ENCODE measurements around the gene CYP20A1. TPM values are rescaled to one million over a fixed set of nuclear protein-coding genes. Genes with fewer than 3 reads are reported as not detected.

CYP20A1 gene
- total RNA-seq, 8 experiments from 2014 or later = 8.5 to 24.5 (median 15.0) TPM

DNA sequence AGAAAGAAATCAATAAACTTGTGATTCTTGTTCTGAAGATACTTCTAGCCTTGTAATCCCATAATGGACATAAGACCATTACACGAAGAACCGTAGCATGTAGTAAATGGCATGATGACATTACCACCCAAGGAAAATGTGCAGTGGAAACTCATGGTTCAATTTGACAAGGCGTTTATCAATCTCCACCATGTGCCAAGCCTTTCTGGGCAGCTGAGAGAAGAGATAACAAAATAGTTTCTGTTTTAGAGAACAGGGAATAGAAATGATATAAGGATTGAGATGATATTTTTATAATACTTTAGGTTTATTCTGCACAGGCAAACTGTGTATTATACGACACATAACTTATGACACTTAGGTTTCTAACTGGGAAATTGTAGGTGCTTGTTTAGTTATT lies 108.6 kb downstream of the CYP20A1 start:
- 94 to 100% (median 100%) methylated on average over 1 to 4 of the region's 4 CpGs; no CpG with 5 or more reads in 1 of the 10 experiments for WGBS, 10 experiments
- ATAC-seq (replicated peaks in 6 of 8) = no peak

DNA sequence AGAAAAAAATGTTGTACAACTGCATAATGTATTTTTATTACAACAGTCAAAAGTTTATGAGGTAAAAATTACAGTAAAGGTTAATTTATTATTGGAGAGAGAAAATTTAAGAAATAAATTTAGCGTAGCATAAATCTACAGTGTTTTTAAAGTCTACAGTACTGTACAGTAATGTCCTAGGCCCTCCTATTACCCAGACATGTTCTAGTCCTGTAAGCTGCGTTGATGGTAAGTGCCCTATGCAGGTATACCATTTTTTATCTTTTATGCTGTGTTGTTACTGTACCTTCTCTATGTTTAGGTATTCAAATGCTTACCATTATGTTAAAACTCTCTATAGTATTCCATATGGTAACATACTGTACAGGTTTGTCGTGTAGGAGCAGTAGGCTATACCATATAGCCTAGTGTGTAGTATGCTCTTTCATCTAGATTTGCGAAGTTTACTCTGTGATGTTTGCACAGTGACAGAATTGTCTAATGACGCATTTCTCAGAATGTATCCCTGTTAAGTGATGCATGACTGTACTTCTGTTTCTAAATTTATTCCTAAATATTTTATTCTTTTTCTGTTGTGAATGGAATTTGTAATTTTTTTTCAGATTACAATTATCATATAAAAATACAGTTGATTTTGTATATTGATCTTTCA lies 113.9 kb downstream of the CYP20A1 start:
- H3K27ac ChIP-seq = no peak overlapping the region
- in situ Hi-C loops (cut with MboI; ENCODE audit: low pct_unique_long_range_greater_than_20kb in 2 of 9, low sequenced_read_pairs in 9 of 9, unreplicated experiment in 9 of 9) = no loop called here
- peak in 2 of 8 experiments; percentile 61 to 70 for ATAC-seq (replicated peaks in 6 of 8)
- H3K4me3 ChIP-seq = no peak overlapping the region
- H3K4me1 ChIP-seq (replicated peaks in 1 of 2) = no peaks in the 10 kb centered on the region
- WGBS, 10 experiments = 81 to 100% (median 96%) methylated on average over 2 to 5 of the region's 5 CpGs

More for the DNA sequence above, 108.6 kb downstream of the CYP20A1 start:
- Histone ChIP-seq H3K4me1 (replicated peaks in 1 of 2) (no peaks in the 10 kb centered on the region), H3K4me3 (no peak overlapping the region), H3K27ac (no peak overlapping the region)
- in situ Hi-C loops (cut with MboI; ENCODE audit: low pct_unique_long_range_greater_than_20kb in 2 of 9, low sequenced_read_pairs in 9 of 9, unreplicated experiment in 9 of 9) = no loop called here

DNA sequence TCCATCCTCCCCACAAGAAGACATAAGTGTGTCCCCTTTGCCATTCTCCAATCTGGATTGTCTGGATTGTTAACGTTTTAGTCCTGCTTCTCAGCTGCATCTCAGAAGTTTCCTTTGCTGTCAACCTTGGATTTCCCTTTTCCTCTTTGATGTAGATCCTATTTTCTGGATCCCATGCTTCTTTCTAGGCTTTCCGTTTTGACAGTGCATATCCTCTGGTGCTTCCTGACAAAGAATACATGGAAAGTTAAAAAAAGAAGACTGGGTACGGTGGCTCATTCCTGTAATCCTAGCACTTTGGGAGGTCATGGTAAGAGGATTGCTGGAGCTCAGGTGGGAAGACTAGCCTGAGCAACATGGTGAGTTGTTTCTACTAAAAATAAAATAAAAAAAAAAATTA lies 116.1 kb downstream of the CYP20A1 start:
- WGBS, 10 experiments = 67 to 100% (median 92%) methylated on average over 1 to 3 of the region's 3 CpGs; no CpG with 5 or more reads in 1 of the 10 experiments
- in situ Hi-C loops (cut with MboI; ENCODE audit: low pct_unique_long_range_greater_than_20kb in 2 of 9, low sequenced_read_pairs in 9 of 9, unreplicated experiment in 9 of 9) = no loop called here

More for the DNA sequence above, 116.1 kb downstream of the CYP20A1 start:
- Histone ChIP-seq H3K4me1 (replicated peaks in 1 of 2) (no peaks in the 10 kb centered on the region), H3K27ac (no peak overlapping the region), H3K4me3 (no peak overlapping the region)
- no peak for ATAC-seq (replicated peaks in 6 of 8)

Other genes with a start within 250 kb of the CYP20A1 start
- 10 to 100 TPM in 6 of 8 experiments, 1 to 10 TPM in 2; 7.3 to 24.2 (median 10.9) TPM for gene NBEAL1, start 224.1 kb upstream of the CYP20A1 start, total RNA-seq
- 10 to 100 TPM in 7 of 8 experiments, 1 to 10 TPM in 1; 8.4 to 88.0 (median 64.6) TPM for gene ABI2, start 89.4 kb downstream of the CYP20A1 start, total RNA-seq